Fibroblast of skin of left quadriceps (primary cell): ENCODE data around the gene FAM3D.

ENCODE experiments used
- DNase-seq, 2 experiments: peaks; one replicate each; pipeline ENCODE4 v3.0.0-alpha.2; 2013; ENCODE audit warnings: low read depth in 2 of 2

FAM3D gene

GRCh38 chr3:58594117-58594516 is 72.5 kb downstream of the FAM3D start:
- DNase-seq: no peak

DNA sequence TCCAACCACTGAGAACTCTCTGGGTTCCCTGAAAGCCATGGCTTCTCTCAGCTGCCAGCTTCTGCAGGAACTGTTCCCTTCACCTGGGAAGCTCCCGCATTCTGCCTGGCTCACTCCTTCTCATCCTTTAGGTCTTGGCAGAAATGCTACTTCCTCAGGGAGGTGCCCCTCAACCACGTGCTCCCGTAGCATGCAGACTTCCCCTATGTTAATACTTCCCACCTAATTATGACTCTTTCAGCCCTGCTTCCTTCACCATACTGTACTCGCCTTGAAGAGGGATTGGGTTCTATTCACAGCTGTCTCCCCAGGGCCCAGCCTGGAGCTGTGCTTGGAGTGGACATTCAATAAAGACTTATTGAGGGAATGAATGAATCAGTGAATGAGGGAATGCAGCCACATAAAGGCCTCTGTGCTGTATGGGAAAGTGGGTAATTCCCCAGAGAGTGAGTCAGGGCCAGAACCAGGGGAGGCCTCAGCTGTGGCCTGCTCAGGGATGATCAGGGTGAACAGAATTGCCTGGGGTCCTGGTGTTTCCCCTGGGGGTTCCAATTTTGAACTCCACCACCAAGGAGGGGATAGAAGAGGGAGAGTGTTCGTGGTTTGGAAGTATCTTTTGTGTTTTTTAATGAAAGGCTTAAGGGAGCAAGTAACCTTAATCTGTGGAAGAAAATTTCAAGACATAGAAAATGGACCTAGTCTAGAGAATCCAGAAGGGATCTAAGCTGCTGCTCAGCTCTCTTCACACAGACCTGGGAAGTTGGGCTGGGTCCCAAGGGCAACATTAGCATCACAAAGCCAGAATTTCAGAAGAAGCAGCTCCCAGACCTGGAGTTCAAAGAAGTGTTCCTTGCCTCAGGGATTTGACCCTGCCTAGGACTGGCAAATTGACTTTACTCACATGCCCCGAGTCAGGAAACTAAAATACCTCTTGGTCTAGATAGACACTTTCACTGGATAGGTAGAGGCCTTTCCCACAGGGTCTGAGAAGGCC is 74.8 kb downstream of the FAM3D start:
- DNase-seq: no peak

DNA sequence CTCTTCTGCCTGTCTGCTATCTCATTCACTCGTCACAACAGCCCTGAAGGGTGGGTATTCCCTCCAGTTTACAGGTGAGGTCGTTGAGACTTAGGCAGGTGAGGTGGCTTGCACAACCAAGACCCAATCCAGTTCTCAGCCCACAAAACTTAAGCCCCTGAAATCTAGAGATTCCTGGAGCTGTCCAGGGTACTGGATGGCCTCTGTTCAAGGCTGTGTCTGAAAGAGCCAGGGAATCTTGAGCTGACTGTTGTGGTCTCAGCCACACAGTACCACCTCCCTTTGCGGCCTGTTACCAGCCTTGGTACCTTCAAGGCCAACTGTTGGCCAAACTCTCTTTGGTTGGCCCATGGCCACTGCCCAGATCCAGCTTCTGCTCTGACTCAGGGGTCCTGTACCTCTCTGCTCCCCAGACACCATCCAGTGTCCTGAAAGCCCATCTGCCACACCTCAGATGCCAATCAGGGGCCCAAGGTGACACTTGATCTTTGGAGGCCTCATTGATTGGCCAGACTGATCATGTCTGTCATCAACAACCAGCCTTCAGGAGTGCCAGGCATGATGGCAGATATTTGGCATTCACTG is 78.5 kb downstream of the FAM3D start:
- peak in 1 of 2 experiments; percentile 17 for DNase-seq

- no peak for DNase-seq
Measured at GRCh38 chr3:58586776-58587192, 79.8 kb downstream of the FAM3D start.

DNA sequence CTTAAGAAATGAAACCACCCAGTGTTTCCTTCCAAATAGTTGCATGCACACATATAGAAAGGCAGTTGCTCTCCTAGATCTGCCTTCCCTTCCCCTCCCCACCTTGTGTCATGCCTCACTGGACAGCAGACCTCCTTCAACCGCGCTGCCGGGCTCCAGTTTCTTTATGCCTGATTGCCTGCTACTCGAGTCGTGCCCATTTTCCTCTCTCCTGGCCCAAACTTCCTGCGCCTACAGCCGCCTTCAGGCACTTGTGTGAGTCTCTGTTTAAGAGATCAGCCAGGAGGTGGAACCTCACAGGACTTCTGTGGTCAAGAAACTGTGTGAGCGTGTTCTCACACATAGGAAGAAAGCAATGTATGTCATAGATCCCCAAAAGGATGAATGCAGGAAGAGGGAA is 80.6 kb downstream of the FAM3D start:
- no peak for DNase-seq

- peak; percentile 15 to 18 for DNase-seq
Measured at GRCh38 chr3:58585005-58585786, 81.4 kb downstream of the FAM3D start.

DNA sequence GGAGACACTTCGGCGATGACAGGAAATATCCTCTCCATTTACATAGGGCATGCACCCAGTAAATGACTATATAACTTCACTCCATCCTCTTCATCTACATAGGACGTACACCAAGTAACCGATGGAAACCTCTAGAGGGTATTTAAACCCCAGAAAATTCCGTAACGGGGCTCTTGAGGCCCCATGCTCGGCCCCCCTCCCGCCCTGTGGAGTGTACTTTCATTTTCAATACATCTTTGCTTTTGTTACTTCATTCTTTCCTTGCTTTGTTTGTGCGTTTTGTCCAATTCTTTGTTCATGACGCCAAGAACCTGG is 81.9 kb downstream of the FAM3D start:
- DNase-seq: no peak
